NCI-H345 treated with DMSO at 0.1 percent for 48 hours (cell line): ENCODE data around the gene ME3.
A peak's percentile ranks its signal among the peaks of the same experiment; 100 is the strongest.
"Not testable (repeated sequence)": the region's sequence is repeated elsewhere in the genome, so short reads cannot be mapped to it uniquely, and the experiment has no call there.

Experiments
- DNase-seq: peaks from one replicate; lab custom pipeline; 2025; ENCODE audit not compliant: unreplicated experiment; lab: John Stamatoyannopoulos, UW

ME3 gene

DNA sequence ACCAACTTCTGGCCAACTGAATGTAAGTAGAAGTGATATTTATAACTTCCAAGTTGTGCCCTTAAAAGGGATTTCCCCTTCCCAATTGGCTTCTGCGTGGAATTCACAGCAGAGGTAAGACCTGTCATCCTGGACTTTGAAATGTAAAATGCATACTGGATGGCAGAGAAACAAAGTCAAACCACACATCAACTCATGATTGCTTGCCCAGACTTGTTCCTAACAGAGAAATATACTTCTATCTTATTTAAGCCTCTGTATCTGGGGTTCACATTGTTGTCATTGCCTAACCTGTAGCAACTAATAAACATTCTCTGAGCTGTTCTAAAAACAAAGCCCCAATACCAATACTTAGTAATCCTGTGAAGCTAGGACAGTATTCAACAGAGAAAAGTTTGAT is 6.2 kb downstream of the ME3 start:
- no peak for DNase-seq

- DNase-seq: peak; percentile 56
Measured at GRCh38 chr11:86664930-86665329, 7.5 kb downstream of the ME3 start.

- no peak for DNase-seq
Measured at GRCh38 chr11:86663761-86664160, 8.7 kb downstream of the ME3 start.

GRCh38 chr11:86663291-86663690 is 9.1 kb downstream of the ME3 start:
- DNase-seq: no peak

- DNase-seq: no peak
Measured at GRCh38 chr11:86660736-86661135, 11.7 kb downstream of the ME3 start.

GRCh38 chr11:86660088-86660487 is 12.3 kb downstream of the ME3 start:
- no peak for DNase-seq

GRCh38 chr11:86658534-86658933 is 13.9 kb downstream of the ME3 start:
- no peak for DNase-seq

- DNase-seq: not testable (repeated sequence)
Measured at GRCh38 chr11:86645212-86645611, 27.2 kb downstream of the ME3 start.

DNA sequence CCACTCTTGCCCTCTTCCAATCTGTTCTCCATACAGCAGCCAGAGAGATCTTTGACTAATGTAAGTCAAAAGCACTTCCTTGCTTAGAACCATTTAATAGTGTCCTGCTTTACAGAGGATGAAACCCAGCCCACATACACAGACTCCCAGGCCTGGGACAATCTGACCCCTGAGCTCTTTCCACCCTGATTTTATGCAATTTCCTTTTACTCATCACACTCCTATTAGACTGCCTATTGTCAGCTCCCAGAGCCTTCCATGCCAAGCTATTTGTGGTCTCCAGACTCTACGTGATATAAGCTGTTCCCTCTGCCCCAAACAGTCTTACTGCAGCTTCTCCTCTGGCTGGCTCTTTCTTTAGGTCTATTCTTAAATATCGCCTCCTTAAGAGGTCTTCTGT is 28.1 kb downstream of the ME3 start:
- no peak for DNase-seq

GRCh38 chr11:86641537-86642261 is 30.7 kb downstream of the ME3 start:
- DNase-seq: no peak

GRCh38 chr11:86639137-86639536 is 33.3 kb downstream of the ME3 start:
- DNase-seq: no peak

DNA sequence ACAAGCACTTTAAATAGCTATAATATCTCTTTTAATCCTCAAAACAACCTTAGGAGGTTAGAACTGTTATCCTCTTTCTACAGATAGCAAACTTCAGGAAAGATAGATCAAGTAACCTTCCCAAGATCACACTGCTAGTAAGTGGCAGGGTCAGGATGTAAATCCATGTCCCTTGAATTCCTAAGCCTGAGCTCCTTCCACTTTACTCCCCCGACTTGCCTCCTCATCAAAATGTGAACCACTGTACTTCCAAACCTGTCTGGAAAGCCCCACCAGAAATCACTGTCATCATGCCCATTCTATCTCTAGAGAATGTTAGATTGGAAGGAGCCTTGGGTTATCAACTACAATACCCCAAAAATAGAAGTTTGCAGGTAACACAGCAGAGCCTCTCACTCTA is 33.7 kb downstream of the ME3 start:
- no peak for DNase-seq

GRCh38 chr11:86637988-86638387 is 34.4 kb downstream of the ME3 start:
- no peak for DNase-seq

DNA sequence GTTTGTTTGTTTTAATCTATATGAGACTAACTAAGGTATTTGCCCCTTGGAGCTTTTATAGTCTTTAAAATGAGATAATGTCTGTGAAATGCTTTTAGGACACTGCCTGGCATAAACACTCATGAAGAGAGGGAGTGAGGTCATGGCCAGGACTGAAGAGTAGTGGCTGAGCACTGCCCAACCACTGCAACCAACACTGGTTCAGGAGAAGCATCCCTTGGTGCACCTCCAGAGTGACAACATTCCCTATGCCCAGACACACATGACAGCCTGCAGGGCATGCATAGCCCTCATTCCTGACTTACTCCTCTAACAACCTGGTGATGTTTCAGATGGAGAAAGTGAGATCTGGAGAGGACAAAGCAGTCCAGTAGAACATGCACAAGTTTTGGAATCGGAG is 36.1 kb downstream of the ME3 start:
- DNase-seq: no peak

DNA sequence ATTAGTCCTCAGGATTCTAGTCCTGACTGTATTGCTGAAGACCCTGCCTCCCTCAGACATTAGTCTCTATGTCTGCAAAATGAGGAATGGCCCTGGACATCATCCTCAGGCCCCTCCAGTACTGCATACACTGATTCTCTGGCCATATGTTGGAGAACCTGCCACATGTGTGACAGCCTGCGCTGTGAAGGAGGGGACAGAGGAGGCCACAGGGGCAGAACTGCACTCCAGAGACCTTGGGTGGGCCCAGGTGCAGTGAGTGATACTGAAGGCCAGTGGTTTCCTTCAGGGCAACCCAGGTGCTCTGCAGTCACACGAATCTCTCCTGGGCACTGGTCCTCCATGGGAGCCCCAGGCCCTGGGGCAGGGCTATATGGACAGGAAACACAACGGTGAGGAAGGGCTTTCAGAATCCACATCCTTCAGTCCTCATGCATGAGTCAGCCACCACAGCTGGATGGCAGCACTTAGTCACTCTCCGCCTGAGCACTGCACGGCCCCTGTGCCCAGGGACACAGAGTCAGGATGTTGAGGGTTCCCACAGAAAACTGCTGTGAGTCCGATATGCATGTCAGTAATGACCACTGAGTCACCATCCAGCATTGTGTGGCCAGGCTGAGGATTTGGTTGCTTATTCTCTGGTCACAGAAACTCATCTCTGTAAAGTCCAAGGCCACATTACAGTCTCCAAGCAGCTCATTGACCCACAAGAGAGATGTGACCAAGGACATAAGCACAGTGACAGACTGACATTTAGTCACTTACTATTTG is 39.7 kb downstream of the ME3 start:
- DNase-seq: no peak

- DNase-seq: no peak
Measured at GRCh38 chr11:86630229-86630981, 42.0 kb downstream of the ME3 start.

GRCh38 chr11:86629045-86629706 is 43.2 kb downstream of the ME3 start:
- DNase-seq: no peak

GRCh38 chr11:86627776-86628455 is 44.5 kb downstream of the ME3 start:
- no peak for DNase-seq

GRCh38 chr11:86625981-86626380 is 46.4 kb downstream of the ME3 start:
- DNase-seq: no peak

- DNase-seq: no peak
Measured at GRCh38 chr11:86625544-86625943, 46.9 kb downstream of the ME3 start.

- DNase-seq: no peak
Measured at GRCh38 chr11:86624366-86624765, 48.0 kb downstream of the ME3 start.
